Epithelial cell of proximal tubule (primary cell): ENCODE results near the gene ZNF333. TPM values are rescaled to one million over a fixed set of nuclear protein-coding genes. Genes with fewer than 3 reads are reported as not detected.

Experiments
- DNase-seq: peaks from one replicate; pipeline ENCODE4 v3.0.0-alpha.2; 2011; ENCODE audit warnings: low read depth
- H3K4me3 ChIP-seq: 2 replicates; pipeline ENCODE4 v1.5.1; 2011; ENCODE audit warnings: low read depth, mild to moderate bottlenecking, low read length
- CTCF ChIP-seq: conservative IDR thresholded peaks from 2 replicates; pipeline ENCODE4 v1.5.1; 2012; ENCODE audit warnings: low read depth, mild to moderate bottlenecking, low read length
- total RNA-seq: library from RNA; depleted of rRNA; stranded (reverse); fragments of >200 nt; gene quantifications from 2 replicates; pipeline ENCODE4 v1.2.3, GENCODE V29; 2015

ZNF333 gene
- total RNA-seq, 1 donor from 2014 or later = 5.7 TPM

DNA sequence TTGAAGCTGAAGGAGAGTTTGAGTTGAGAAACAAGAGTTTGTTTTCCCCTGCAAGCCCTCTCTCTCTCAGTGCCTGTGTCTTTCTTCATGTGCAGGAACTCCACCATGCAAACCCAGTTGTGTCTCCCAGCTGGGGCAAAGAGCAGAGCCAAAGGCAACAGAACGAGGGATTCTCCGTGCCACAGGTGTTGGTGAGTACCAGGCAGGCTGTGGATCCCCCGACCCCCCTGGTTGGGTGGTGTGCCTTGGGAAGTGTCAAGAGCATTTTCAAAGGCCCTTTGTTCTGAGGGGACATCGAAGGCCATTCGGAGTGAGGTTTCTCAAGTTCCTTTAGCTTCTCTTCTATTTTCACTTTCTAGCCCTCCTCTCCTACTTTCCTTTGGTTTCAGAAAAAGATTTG lies 5.6 kb downstream of the ZNF333 start:
- DNase-seq = no peak
- H3K4me3 ChIP-seq = no peak overlapping the region
- no peak for TF ChIP-seq CTCF

GRCh38 chr19:14699641-14700040 lies 9.8 kb downstream of the ZNF333 start:
- no peak for DNase-seq
- H3K4me3 ChIP-seq = no peak overlapping the region
- no peak for TF ChIP-seq CTCF

GRCh38 chr19:14700711-14701375 lies 11.0 kb downstream of the ZNF333 start:
- DNase-seq = no peak
- no peak overlapping the region for H3K4me3 ChIP-seq
- TF ChIP-seq CTCF = no peak

GRCh38 chr19:14703833-14704232 lies 14.0 kb downstream of the ZNF333 start:
- no peak for DNase-seq
- no peak overlapping the region for H3K4me3 ChIP-seq
- TF ChIP-seq CTCF = no peak

- no peak for DNase-seq
- no peak overlapping the region for H3K4me3 ChIP-seq
- TF ChIP-seq CTCF = no peak
Observed at GRCh38 chr19:14704450-14704849, 14.6 kb downstream of the ZNF333 start.

DNA sequence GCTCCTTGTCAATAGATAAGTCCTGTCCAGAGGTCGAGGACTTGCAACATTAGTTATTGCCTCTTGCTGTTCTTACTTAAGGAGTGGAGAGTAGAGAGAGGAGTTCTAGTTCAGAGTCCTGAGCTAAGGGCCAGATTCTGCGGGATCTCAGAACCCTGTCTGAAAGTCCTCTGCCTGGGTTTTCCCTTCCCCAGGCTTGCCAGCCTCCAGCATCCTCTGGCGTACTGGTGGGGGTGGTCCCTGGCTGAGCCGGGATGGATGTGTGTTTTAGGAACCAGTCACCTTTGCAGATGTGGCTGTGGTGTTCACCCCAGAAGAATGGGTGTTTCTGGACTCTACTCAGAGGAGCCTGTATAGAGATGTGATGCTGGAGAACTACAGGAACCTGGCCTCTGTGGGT lies 26.0 kb downstream of the ZNF333 start:
- DNase-seq = no peak
- no peak for TF ChIP-seq CTCF
- H3K4me3 ChIP-seq = no peak overlapping the region

DNA sequence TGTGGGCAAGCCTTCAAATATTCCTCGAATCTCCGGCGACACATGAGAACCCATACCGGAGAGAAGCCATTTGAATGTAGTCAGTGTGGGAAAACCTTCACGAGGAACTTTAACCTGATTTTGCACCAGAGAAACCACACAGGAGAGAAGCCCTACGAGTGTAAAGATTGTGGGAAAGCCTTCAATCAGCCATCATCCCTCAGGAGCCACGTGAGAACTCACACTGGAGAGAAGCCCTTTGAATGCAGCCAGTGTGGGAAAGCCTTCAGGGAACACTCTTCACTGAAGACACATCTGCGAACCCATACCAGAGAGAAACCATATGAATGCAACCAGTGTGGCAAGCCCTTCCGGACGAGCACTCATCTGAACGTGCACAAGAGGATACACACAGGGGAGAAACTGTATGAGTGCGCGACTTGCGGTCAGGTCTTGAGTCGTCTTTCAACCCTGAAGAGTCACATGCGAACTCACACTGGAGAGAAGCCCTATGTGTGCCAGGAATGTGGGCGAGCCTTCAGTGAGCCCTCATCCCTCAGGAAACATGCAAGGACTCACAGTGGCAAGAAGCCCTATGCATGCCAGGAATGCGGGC lies 28.8 kb downstream of the ZNF333 start:
- H3K4me3 ChIP-seq = no peak overlapping the region
- TF ChIP-seq CTCF = no peak
- DNase-seq = no peak
